Transverse colon (tissue), 4 donors: ENCODE results near the gene LMBR1.

Experiments used
- CTCF ChIP-seq, 5 experiments: fragments of 200-600 bp in 3 of 5; fragments of 450-650 bp in 2 of 5; sonication (generic) in 3 of 5; IDR thresholded peaks; 1 replicate in 2 of 5; 2 replicates in 3 of 5; pipeline ENCODE4 v1.5.1; 2016 to 2017; ENCODE audit warnings: antibody characterized with exemption in 5 of 5, inconsistent platforms in 3 of 5, mild to moderate bottlenecking in 2 of 5, moderate library complexity in 1 of 5
- EP300 ChIP-seq: sonication (generic); formaldehyde crosslinking; IDR thresholded peaks from one replicate; pipeline ENCODE4 v1.6.1; 2017; ENCODE audit warnings: antibody characterized with exemption, low read depth
- POLR2A ChIP-seq: fragments of 450-650 bp; IDR thresholded peaks from one replicate; pipeline ENCODE4 v1.6.1; 2016; ENCODE audit warnings: antibody characterized with exemption, mild to moderate bottlenecking, moderate library complexity
- POLR2AphosphoS5 ChIP-seq, 3 donors: sonication (generic); formaldehyde crosslinking; IDR thresholded peaks; one replicate each; pipeline ENCODE4 v1.6.1; 2016; ENCODE audit warnings: antibody characterized with exemption in 3 of 3

- TF ChIP-seq CTCF (IDR thresholded peaks at IDR 0.05) (no peak), POLR2AphosphoS5 (IDR thresholded peaks at IDR 0.05) (no peak), POLR2A (no peak), EP300 (no peak)
These were observed 141.7 kb downstream of the LMBR1 start for GRCh38 chr7:156751319-156751718.
